KG1 (cell line): ENCODE results near the gene ARL5A.

Experiments
- DNase-seq: peaks from one replicate; lab custom pipeline; 2025; lab: John Stamatoyannopoulos, UW

ARL5A gene

GRCh38 chr2:151766437-151767153, 61.6 kb downstream of the ARL5A start:
- no peak for DNase-seq

GRCh38 chr2:151765760-151766410, 62.3 kb downstream of the ARL5A start:
- no peak for DNase-seq

- DNase-seq, result no peak
Observed at GRCh38 chr2:151762694-151763093, 65.5 kb downstream of the ARL5A start.

GRCh38 chr2:151761687-151762086, 66.5 kb downstream of the ARL5A start:
- no peak for DNase-seq

GRCh38 chr2:151761193-151761592, 67.0 kb downstream of the ARL5A start:
- no peak for DNase-seq

- no peak for DNase-seq
Observed at GRCh38 chr2:151760139-151760650, 68.0 kb downstream of the ARL5A start.

GRCh38 chr2:151758744-151759143, 69.5 kb downstream of the ARL5A start:
- no peak for DNase-seq

- DNase-seq, result no peak
Observed at GRCh38 chr2:151757861-151758260, 70.4 kb downstream of the ARL5A start.

GRCh38 chr2:151756820-151757219, 71.4 kb downstream of the ARL5A start:
- DNase-seq, result no peak

GRCh38 chr2:151754253-151754897, 73.8 kb downstream of the ARL5A start:
- DNase-seq, result no peak

- DNase-seq, result no peak
Observed at GRCh38 chr2:151753540-151753939, 74.7 kb downstream of the ARL5A start.
